ENCODE data around the gene NEDD4L. TPM values are rescaled to one million over a fixed set of nuclear protein-coding genes. Genes with fewer than 3 reads are reported as not detected.

NEDD4L gene
- total and polyA plus RNA-seq, 3 donors from 2014 or later = 14.3 to 43.1 (median 42.7) TPM

GRCh38 chr18:58055890-58056558 is 12.0 kb downstream of the NEDD4L start:
- TF ChIP-seq POLR2A (IDR thresholded peaks at IDR 0.05) (no peak), CTCF (IDR thresholded peaks at IDR 0.05) (no peak)
- H3K27ac ChIP-seq = no peak overlapping the region
- 86 to 88% methylated on average over 4 of the region's 4 CpGs for WGBS, 2 donors

GRCh38 chr18:58056852-58057251 is 12.8 kb downstream of the NEDD4L start:
- no peak for DNase-seq
- no peak for TF ChIP-seq POLR2A (IDR thresholded peaks at IDR 0.05)
- no peak for TF ChIP-seq CTCF (IDR thresholded peaks at IDR 0.05)
- WGBS, 2 donors = 92 to 93% methylated on average over 5 of the region's 5 CpGs
- Histone ChIP-seq H3K27me3 (no peaks in the 10 kb centered on the region), H3K4me3 (no peak overlapping the region), H3K4me1 (no peaks in the 10 kb centered on the region), H3K9me3 (no peaks in the 10 kb centered on the region), H3K27ac (no peak overlapping the region), H3K36me3 (ENCODE audit: low read depth, missing control alignments) (no peaks in the 10 kb centered on the region)
- intact Hi-C loops (cut with DNase I; ENCODE audit: low total_unique reads) = no loop called here

More at GRCh38 chr18:58055890-58056558, 12.0 kb downstream of the NEDD4L start:
- intact Hi-C loops (cut with DNase I; ENCODE audit: low total_unique reads) = no loop called here
- no peak for DNase-seq
- Histone ChIP-seq H3K4me1 (no peaks in the 10 kb centered on the region), H3K9me3 (no peaks in the 10 kb centered on the region), H3K4me3 (no peak overlapping the region), H3K36me3 (ENCODE audit: low read depth, missing control alignments) (no peaks in the 10 kb centered on the region), H3K27me3 (no peaks in the 10 kb centered on the region)

GRCh38 chr18:58057291-58057965 is 13.4 kb downstream of the NEDD4L start:
- H3K4me1 ChIP-seq = no peaks in the 10 kb centered on the region
- TF ChIP-seq POLR2A (IDR thresholded peaks at IDR 0.05) (no peak), CTCF (IDR thresholded peaks at IDR 0.05) (no peak)
- DNase-seq = no peak
- H3K27me3 ChIP-seq = no peaks in the 10 kb centered on the region
- H3K27ac ChIP-seq = no peak overlapping the region
- no peak overlapping the region for H3K4me3 ChIP-seq
- no peaks in the 10 kb centered on the region for H3K9me3 ChIP-seq
- intact Hi-C loops (cut with DNase I; ENCODE audit: low total_unique reads) = no loop called here
- WGBS, 2 donors = 54 to 76% methylated on average over 4 of the region's 4 CpGs
- H3K36me3 ChIP-seq (ENCODE audit: low read depth, missing control alignments) = no peaks in the 10 kb centered on the region

GRCh38 chr18:58058720-58059119 is 14.7 kb downstream of the NEDD4L start:
- intact Hi-C loops (cut with DNase I; ENCODE audit: low total_unique reads) = no loop called here
- 29 to 32% methylated on average over 3 of the region's 3 CpGs for WGBS, 2 donors
- no peaks in the 10 kb centered on the region for H3K4me1 ChIP-seq
- H3K27ac ChIP-seq = no peak overlapping the region
- no peaks in the 10 kb centered on the region for H3K9me3 ChIP-seq
- TF ChIP-seq CTCF (IDR thresholded peaks at IDR 0.05) (no peak), POLR2A (IDR thresholded peaks at IDR 0.05) (no peak)
- no peak for DNase-seq
- no peaks in the 10 kb centered on the region for H3K36me3 ChIP-seq (ENCODE audit: low read depth, missing control alignments)
- H3K4me3 ChIP-seq = no peak overlapping the region
- no peaks in the 10 kb centered on the region for H3K27me3 ChIP-seq

All from testis (tissue), 3 donors.